HuH-7.5 (cell line): Measurements from ENCODE around the gene EFS.
"Not testable (repeated sequence)": the region's sequence is repeated elsewhere in the genome, so short reads cannot be mapped to it uniquely, and the experiment has no call there.

Experiments used
- DNase-seq: peaks from one replicate; pipeline ENCODE4 v3.0.0; 2011; ENCODE audit warnings: low spot score

Gene EFS

GRCh38 chr14:23326491-23327332 lies 38.3 kb downstream of the EFS start:
- DNase-seq: no peak

DNA sequence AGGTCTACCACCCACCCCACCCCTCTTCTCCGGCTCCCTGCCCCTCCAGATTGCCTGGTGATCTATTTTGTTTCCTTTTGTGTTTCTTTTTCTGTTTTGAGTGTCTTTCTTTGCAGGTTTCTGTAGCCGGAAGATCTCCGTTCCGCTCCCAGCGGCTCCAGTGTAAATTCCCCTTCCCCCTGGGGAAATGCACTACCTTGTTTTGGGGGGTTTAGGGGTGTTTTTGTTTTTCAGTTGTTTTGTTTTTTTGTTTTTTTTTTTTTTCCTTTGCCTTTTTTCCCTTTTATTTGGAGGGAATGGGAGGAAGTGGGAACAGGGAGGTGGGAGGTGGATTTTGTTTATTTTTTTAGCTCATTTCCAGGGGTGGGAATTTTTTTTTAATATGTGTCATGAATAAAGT lies 39.2 kb downstream of the EFS start:
- not testable (repeated sequence) for DNase-seq

DNA sequence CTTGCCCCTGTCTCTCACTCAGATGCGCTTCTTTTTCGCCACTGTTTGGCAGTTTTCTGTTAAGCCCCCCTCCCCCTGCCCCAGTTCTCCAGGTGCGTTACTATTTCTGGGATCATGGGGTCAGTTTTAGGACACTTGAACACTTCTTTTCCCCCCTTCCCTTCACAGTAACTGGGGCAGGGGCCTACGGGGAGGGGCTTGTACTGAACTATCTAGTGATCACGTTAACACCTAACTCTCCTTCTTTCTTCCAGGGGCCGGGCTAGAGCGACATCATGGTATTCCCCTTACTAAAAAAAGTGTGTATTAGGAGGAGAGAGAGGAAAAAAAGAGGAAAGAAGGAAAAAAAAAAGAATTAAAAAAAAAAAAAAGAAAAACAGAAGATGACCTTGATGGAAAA lies 40.0 kb downstream of the EFS start:
- no peak for DNase-seq

GRCh38 chr14:23324455-23324846 lies 40.5 kb downstream of the EFS start:
- DNase-seq: no peak

GRCh38 chr14:23323838-23324454 lies 41.0 kb downstream of the EFS start:
- DNase-seq: no peak

DNA sequence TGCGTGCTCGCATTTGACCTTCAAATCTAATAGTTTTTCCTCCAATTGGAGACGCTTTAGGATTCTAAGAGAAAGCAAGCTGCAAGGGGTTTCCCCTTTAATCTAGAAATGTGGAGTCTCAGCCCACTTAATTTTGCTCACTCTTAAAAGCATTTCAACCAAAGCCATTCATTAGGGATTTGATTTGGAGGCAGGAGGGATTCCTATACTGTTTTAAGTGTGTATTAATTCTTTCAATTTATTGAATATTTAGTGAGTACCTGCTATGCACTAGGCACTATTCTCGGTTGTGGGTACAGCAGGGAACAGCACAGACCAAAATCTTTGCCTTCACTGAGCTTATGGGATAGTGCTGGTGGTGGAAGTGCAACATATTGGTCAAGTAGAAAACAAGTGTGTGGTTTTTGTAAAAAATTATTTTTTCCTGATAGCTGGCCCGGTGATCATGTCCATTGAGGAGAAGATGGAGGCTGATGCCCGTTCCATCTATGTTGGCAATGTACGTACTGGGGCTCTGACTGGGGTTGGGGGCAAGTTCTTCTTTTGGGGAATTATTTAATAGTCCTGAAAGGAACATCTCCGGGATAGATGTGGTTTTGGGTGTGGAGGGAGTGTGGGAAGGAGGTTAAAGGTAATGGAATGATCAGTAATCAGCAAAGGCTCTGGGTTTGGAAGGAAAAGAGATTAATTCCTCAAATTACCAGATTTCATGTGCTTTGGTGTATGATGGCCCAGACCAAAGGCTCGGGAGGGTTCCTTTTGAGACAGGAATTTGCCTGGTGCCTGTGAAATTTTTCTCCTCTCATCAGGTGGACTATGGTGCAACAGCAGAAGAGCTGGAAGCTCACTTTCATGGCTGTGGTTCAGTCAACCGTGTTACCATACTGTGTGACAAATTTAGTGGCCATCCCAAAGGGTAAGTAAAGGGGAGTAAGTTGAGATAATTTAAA lies 42.1 kb downstream of the EFS start:
- no peak for DNase-seq

DNA sequence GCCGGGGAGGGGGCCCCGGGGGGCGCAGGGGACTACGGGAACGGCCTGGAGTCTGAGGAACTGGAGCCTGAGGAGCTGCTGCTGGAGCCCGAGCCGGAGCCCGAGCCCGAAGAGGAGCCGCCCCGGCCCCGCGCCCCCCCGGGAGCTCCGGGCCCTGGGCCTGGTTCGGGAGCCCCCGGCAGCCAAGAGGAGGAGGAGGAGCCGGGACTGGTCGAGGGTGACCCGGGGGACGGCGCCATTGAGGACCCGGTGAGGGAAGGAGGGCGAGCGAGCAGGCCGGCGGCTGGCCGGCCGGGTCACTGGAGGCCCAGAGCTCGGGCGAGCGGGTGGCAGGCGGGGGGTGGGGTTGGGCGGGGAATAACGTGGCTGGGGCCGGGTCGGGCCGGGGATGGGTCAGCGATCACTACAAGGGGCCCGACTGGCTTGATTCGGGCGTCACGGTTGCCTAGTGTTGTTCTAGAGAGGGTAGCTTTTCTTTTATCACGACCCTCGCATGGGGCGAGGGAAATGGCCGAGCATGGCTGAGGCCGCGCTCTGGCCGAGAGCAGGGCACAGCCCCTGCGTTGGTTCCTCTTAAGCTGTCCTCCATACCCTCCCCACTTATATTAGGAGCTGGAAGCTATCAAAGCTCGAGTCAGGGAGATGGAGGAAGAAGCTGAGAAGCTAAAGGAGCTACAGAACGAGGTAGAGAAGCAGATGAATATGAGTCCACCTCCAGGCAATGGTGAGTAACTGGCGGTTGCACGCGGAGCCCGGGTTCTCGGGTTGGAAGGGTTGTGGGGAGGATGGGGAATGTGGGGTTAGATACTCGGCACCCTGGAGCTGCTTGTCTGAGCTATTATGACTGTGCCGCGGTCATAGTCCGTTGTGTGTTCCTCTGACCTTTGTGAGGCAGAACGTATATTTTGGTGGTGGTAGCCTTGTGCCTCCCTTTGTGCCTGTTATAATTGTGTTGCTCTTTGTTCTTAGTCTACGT lies 43.1 kb downstream of the EFS start:
- peak; percentile 46 for DNase-seq

- DNase-seq: peak; percentile 96
Observed at GRCh38 chr14:23320584-23321571, 44.1 kb downstream of the EFS start, which contains the start of gene PABPN1. TSS of gene PABPN1 (plus strand) at chr14:23321457. CDS start at chr14:23321470, 13 bp downstream.

DNA sequence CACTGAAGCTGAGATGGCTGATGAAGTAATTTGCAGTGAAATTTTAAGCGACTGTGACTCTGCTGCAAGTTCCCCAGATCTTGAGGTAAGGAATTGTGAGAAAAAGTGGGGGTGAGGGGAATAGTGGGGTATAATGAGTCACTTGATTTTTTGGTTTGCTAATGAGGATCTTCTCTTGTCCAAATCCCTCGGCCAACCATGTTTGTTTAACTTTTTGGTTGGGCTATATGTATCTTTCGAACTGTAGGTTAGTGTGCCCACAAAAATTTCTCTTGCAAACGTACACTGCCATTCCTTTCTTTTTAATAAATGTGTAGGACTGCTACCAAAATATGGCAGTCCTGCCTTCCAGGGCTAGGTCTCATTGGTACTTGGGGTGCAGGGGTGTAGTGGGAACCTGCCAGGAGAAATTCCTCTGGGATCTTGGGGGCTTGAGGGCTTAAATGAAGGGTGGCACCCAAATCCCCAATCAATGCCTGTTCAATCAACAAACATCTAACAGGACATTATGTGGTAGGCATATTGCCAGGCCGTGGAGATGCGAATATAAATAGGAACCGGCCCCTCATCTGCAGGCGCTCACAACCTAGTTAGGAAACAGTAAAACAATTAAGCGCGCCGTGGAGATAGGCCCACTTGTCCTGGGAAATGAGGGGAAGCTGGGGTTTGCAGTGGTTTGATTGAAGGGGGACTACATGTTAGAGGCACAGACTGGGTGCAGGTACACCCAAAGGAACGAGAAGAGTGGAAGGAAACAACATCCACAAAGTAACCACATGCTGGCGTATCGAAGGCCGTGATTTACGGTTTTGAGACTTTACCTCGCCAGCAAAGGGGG lies 45.0 kb downstream of the EFS start:
- DNase-seq: no peak

- no peak for DNase-seq
Observed at GRCh38 chr14:23316300-23316699, 48.7 kb downstream of the EFS start.

- no peak for DNase-seq
Observed at GRCh38 chr14:23310546-23310945, 54.4 kb downstream of the EFS start.

GRCh38 chr14:23308721-23309445 lies 56.1 kb downstream of the EFS start:
- no peak for DNase-seq

DNA sequence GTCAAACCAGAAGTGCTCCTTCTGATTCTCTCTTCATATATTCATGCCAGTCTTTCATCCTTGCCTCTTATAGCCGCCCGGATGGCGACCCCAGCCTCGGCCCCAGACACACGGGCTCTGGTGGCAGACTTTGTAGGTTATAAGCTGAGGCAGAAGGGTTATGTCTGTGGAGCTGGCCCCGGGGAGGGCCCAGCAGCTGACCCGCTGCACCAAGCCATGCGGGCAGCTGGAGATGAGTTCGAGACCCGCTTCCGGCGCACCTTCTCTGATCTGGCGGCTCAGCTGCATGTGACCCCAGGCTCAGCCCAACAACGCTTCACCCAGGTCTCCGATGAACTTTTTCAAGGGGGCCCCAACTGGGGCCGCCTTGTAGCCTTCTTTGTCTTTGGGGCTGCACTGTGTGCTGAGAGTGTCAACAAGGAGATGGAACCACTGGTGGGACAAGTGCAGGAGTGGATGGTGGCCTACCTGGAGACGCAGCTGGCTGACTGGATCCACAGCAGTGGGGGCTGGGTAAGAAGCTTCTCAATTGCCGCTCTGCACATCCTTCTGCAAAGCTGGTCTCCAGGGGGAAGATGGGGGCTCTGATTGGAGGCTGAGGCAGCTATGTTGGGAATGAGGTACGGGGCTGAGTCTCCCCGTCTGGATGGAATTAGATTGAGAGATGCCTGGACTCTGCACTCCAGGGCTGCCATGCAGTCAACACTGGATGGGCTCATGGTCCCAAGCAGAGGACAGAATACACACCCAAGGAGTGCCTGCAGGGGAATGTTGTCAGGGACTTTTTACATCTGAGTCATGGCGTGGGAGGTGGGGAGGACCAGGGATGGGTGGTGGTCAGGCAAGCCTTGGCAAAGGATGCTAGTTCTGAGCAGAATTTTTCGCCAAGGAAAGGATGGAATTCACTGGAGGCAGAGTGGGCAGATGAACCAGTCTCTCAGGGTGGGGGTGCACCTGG lies 57.0 kb downstream of the EFS start:
- no peak for DNase-seq

DNA sequence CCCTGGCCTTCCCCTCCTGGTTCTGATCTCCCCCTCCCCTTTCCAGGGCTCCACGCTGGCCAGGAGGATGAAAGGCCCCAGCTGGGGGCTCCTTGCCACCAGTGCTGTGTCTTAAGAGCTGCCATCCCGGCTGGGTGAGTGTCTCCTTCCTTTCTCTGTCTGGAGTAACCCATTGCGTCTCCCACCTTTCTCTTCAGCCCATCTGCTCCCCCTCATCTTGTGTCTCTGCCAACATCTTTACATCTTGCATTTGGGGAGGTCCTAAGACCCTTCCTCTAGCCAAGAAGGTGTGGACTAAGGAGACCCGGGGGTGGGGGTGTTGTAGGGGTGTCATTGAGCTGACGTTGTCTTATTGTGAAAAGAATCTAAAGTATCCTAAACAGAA lies 57.8 kb downstream of the EFS start:
- no peak for DNase-seq

DNA sequence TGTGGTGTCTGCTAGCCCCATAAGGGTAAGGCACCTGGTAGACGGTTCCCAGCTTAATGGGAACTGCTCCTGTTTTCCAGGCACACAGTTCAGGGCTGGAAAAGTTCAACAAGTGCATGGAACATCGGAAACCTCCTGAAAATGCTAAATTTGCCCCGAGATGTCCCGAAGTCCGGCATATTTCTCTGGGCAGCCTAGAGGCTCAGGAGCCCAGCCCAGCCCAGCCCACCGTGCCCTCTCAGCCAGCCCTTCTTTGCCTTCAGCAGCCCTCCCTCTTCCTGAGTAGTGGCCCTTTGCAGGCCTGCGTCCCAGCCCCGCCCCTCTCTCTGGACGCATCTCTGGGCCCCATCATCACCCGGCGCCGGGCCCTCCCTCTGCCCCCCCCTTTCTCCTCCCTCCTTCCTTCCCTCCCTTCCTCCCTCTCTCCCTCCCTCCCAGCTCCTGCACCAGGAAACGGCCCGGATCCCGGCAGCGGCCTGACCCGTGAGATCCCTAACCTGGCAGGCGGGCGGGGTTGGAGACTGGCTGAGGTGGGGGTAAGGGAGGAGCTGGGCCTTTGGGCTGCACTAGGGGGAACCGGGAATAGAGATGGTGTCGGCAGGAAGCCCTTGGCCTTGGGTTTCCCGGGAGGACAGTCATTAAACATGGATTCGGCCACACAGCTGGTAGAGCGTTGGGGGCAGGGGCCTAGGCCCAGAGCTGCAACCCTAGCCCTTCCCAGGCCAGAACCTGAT lies 58.4 kb downstream of the EFS start, which contains the start of gene BCL2L2:
Gene BCL2L2, plus strand, starts transcription at position 422 of the 734 bp plus-strand sequence. CDS start 935 bp downstream, outside the sequence.
- peak; percentile 72 for DNase-seq
